ENCODE data around the gene ZDHHC4. TPM values are rescaled to one million over a fixed set of nuclear protein-coding genes. Genes with fewer than 3 reads are reported as not detected.

Gene ZDHHC4
- total RNA-seq, 1 donor from 2014 or later = 67.9 TPM

- no peaks in the 10 kb centered on the region for H3K9me3 Mint-ChIP-seq
- no peaks in the 10 kb centered on the region for H3K27me3 Mint-ChIP-seq
- H3K27ac Mint-ChIP-seq = peak overlapping the region; percentile 81
- H3K4me3 Mint-ChIP-seq = peak overlapping the region; percentile 85
- no peak for TF ChIP-seq CTCF (conservative IDR thresholded peaks at IDR 0.05)
- H3K36me3 Mint-ChIP-seq = peaks cover 18% of the 10 kb centered on the region
- DNase-seq (ENCODE audit: extremely low spot score, unreplicated experiment) = no peak
- peaks cover 5% of the 10 kb centered on the region for H3K4me1 Mint-ChIP-seq (ENCODE audit: unreplicated experiment)
Measured at GRCh38 chr7:6589151-6589828, 12.0 kb downstream of the ZDHHC4 start.

GRCh38 chr7:6589829-6590644 lies 12.8 kb downstream of the ZDHHC4 start, which contains the start of gene INTS15:
Gene INTS15 (plus strand): TSS chr7:6590021. CDS start chr7:6590284, 263 bp downstream.
- Mint-ChIP-seq H3K4me1 (ENCODE audit: unreplicated experiment) (peaks cover 5% of the 10 kb centered on the region), H3K27me3 (no peaks in the 10 kb centered on the region), H3K36me3 (peaks cover 15% of the 10 kb centered on the region), H3K4me3 (peak within 1 kb of the TSS; percentile 94), H3K9me3 (no peaks in the 10 kb centered on the region), H3K27ac (peak within 1 kb of the TSS; percentile 91)
- DNase-seq (ENCODE audit: extremely low spot score, unreplicated experiment) = peak; percentile 92
- peak; percentile 88 for TF ChIP-seq CTCF (conservative IDR thresholded peaks at IDR 0.05)

- H3K27ac Mint-ChIP-seq = peak overlapping the region; percentile 91
- no peaks in the 10 kb centered on the region for H3K27me3 Mint-ChIP-seq
- peaks cover 16% of the 10 kb centered on the region for H3K36me3 Mint-ChIP-seq
- TF ChIP-seq CTCF (conservative IDR thresholded peaks at IDR 0.05) = peak; percentile 18
- no peaks in the 10 kb centered on the region for H3K9me3 Mint-ChIP-seq
- H3K4me3 Mint-ChIP-seq = peak overlapping the region; percentile 94
- no peak for DNase-seq (ENCODE audit: extremely low spot score, unreplicated experiment)
- peaks cover 5% of the 10 kb centered on the region for H3K4me1 Mint-ChIP-seq (ENCODE audit: unreplicated experiment)
Measured at GRCh38 chr7:6590645-6591110, 13.4 kb downstream of the ZDHHC4 start.

GRCh38 chr7:6600093-6600492 lies 22.8 kb downstream of the ZDHHC4 start:
- TF ChIP-seq CTCF (conservative IDR thresholded peaks at IDR 0.05) = no peak
- peaks cover 19% of the 10 kb centered on the region for H3K36me3 Mint-ChIP-seq
- no peak overlapping the region for H3K4me3 Mint-ChIP-seq
- DNase-seq (ENCODE audit: extremely low spot score, unreplicated experiment) = no peak
- H3K4me1 Mint-ChIP-seq (ENCODE audit: unreplicated experiment) = no peaks in the 10 kb centered on the region
- H3K27ac Mint-ChIP-seq = no peak overlapping the region
- H3K9me3 Mint-ChIP-seq = no peaks in the 10 kb centered on the region
- H3K27me3 Mint-ChIP-seq = no peaks in the 10 kb centered on the region

GRCh38 chr7:6604458-6604857 lies 27.2 kb downstream of the ZDHHC4 start:
- Mint-ChIP-seq H3K27ac (no peak overlapping the region), H3K4me1 (ENCODE audit: unreplicated experiment) (no peaks in the 10 kb centered on the region), H3K36me3 (peaks cover 12% of the 10 kb centered on the region), H3K4me3 (no peak overlapping the region), H3K27me3 (no peaks in the 10 kb centered on the region), H3K9me3 (no peaks in the 10 kb centered on the region)
- DNase-seq (ENCODE audit: extremely low spot score, unreplicated experiment) = no peak
- TF ChIP-seq CTCF (conservative IDR thresholded peaks at IDR 0.05) = no peak
